ENCODE measurements around the gene GOLGA6C.

- TF ChIP-seq CTCF (IDR thresholded peaks at IDR 0.05) (no peak), POLR2A (IDR thresholded peaks at IDR 0.05) (no peak)
Measured at GRCh38 chr15:75232252-75232813, 25.8 kb upstream of the GOLGA6C start.

Measured in breast epithelium (tissue), 3 donors.